ENCODE measurements around the gene DLGAP1.

GRCh38 chr18:3985020-3985419 is 470.1 kb downstream of the DLGAP1 start:
- TF ChIP-seq CTCF (IDR thresholded peaks at IDR 0.05) (no peak), EZH2phosphoT487 (IDR thresholded peaks at IDR 0.05) (no peak)
